Chondrocyte (in vitro differentiated cells): ENCODE data around the gene NANOGP8. TPM values are rescaled to one million over a fixed set of nuclear protein-coding genes. Genes with fewer than 3 reads are reported as not detected.
"Not testable (repeated sequence)": the region's sequence is repeated elsewhere in the genome, so short reads cannot be mapped to it uniquely, and the experiment has no call there.

ENCODE experiments used
- DNase-seq: peaks from one replicate; pipeline ENCODE4 v3.0.0; 2021; ENCODE audit warnings: mixed read lengths, low spot score
- H3K27ac Mint-ChIP-seq: one replicate; pipeline ENCODE4 v1.8.0; 2021; ENCODE audit warnings: mild to moderate bottlenecking, moderate library complexity, mixed read lengths; ENCODE audit not compliant: unreplicated experiment
- H3K27me3 Mint-ChIP-seq: 2 replicates; pipeline ENCODE4 v1.8.0; 2021; ENCODE audit warnings: low read depth, mixed read lengths
- H3K36me3 Mint-ChIP-seq: 2 replicates; pipeline ENCODE4 v1.8.0; 2021; ENCODE audit warnings: low read depth, mixed read lengths
- H3K4me1 Mint-ChIP-seq: 2 replicates; pipeline ENCODE4 v1.8.0; 2021; ENCODE audit warnings: low read depth, mild to moderate bottlenecking, mixed read lengths
- H3K4me3 Mint-ChIP-seq: one replicate; pipeline ENCODE4 v1.8.0; 2021; ENCODE audit warnings: mild to moderate bottlenecking, moderate library complexity, mixed read lengths; ENCODE audit not compliant: unreplicated experiment
- H3K9me3 Mint-ChIP-seq: 2 replicates; pipeline ENCODE4 v1.8.0; 2021; ENCODE audit warnings: low read depth, mixed read lengths
- long read RNA-seq: library from polyadenylated mRNA; stranded (forward); transcript quantifications from one replicate; pipeline ENCODE4 v2.0.0, GENCODE V29; 2021
- total RNA-seq: library from RNA; stranded (reverse); gene quantifications from 3 replicates; pipeline ENCODE4 v1.2.1, GENCODE V29; 2021
- TF ChIP-seq, protein P1 (sequence below): fragments of 200-600 bp; sonication (generic); IDR thresholded peaks from 2 replicates; pipeline ENCODE4 v1.5.0; 2021; ENCODE audit warnings: antibody characterized with exemption, mild to moderate bottlenecking, moderate library complexity

Gene NANOGP8, protein sequence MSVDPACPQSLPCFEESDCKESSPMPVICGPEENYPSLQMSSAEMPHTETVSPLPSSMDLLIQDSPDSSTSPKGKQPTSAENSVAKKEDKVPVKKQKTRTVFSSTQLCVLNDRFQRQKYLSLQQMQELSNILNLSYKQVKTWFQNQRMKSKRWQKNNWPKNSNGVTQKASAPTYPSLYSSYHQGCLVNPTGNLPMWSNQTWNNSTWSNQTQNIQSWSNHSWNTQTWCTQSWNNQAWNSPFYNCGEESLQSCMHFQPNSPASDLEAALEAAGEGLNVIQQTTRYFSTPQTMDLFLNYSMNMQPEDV
- total RNA-seq, result not detected in 3 replicates
- long read RNA-seq, result 0 reads

GRCh38 chr15:35085176-35085919 is at the start of gene NANOGP8:
Gene NANOGP8 (minus strand): TSS chr15:35085295. CDS start chr15:35085110, 185 bp downstream.
- H3K9me3 Mint-ChIP-seq, DNase-seq, H3K27ac Mint-ChIP-seq, H3K27me3 Mint-ChIP-seq, H3K36me3 Mint-ChIP-seq, H3K4me3 Mint-ChIP-seq, H3K4me1 Mint-ChIP-seq: not testable (repeated sequence)

- DNase-seq, result no peak
- no peak overlapping the region for H3K4me3 Mint-ChIP-seq
- H3K27ac Mint-ChIP-seq, result no peak overlapping the region
- peaks cover 2% of the 10 kb centered on the region for H3K36me3 Mint-ChIP-seq
- TF ChIP-seq, protein P1, sequence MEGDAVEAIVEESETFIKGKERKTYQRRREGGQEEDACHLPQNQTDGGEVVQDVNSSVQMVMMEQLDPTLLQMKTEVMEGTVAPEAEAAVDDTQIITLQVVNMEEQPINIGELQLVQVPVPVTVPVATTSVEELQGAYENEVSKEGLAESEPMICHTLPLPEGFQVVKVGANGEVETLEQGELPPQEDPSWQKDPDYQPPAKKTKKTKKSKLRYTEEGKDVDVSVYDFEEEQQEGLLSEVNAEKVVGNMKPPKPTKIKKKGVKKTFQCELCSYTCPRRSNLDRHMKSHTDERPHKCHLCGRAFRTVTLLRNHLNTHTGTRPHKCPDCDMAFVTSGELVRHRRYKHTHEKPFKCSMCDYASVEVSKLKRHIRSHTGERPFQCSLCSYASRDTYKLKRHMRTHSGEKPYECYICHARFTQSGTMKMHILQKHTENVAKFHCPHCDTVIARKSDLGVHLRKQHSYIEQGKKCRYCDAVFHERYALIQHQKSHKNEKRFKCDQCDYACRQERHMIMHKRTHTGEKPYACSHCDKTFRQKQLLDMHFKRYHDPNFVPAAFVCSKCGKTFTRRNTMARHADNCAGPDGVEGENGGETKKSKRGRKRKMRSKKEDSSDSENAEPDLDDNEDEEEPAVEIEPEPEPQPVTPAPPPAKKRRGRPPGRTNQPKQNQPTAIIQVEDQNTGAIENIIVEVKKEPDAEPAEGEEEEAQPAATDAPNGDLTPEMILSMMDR, result no peak
- no peaks in the 10 kb centered on the region for H3K27me3 Mint-ChIP-seq
- H3K4me1 Mint-ChIP-seq, result no peaks in the 10 kb centered on the region
- peaks cover 4% of the 10 kb centered on the region for H3K9me3 Mint-ChIP-seq
Observed at GRCh38 chr15:35134299-35134698, 49.2 kb upstream of the NANOGP8 start.

DNA sequence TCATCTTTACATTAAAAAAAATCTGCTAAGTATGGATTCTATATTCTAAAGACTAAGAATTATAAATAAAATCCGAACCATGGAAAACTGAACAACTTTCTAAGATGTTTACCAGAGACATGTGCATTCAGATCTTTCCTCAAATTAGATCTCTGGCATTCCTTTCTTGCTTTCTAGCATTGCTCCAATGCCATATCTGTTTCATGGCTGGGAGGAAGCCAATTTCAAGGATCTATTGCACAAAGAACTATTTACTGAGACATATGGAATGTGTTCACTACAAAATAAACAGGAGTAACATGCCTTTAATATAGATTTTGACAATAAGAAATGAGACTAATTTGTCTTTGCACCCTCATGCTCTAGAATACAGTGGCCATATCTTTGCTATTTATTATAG is 45.1 kb upstream of the NANOGP8 start:
- H3K4me1 Mint-ChIP-seq, result no peaks in the 10 kb centered on the region
- no peaks in the 10 kb centered on the region for H3K27me3 Mint-ChIP-seq
- H3K27ac Mint-ChIP-seq, result no peak overlapping the region
- no peak for DNase-seq
- TF ChIP-seq, protein P1, result no peak
- H3K9me3 Mint-ChIP-seq, result peaks cover 4% of the 10 kb centered on the region
- H3K36me3 Mint-ChIP-seq, result peaks cover 2% of the 10 kb centered on the region
- H3K4me3 Mint-ChIP-seq, result no peak overlapping the region

- no peak overlapping the region for H3K27ac Mint-ChIP-seq
- H3K4me3 Mint-ChIP-seq, result no peak overlapping the region
- no peak for DNase-seq
- no peaks in the 10 kb centered on the region for H3K4me1 Mint-ChIP-seq
- no peaks in the 10 kb centered on the region for H3K27me3 Mint-ChIP-seq
- TF ChIP-seq, protein P1, result no peak
- peaks cover 2% of the 10 kb centered on the region for H3K36me3 Mint-ChIP-seq
- H3K9me3 Mint-ChIP-seq, result peaks cover 6% of the 10 kb centered on the region
Observed at GRCh38 chr15:35129361-35129760, 44.3 kb upstream of the NANOGP8 start.

DNA sequence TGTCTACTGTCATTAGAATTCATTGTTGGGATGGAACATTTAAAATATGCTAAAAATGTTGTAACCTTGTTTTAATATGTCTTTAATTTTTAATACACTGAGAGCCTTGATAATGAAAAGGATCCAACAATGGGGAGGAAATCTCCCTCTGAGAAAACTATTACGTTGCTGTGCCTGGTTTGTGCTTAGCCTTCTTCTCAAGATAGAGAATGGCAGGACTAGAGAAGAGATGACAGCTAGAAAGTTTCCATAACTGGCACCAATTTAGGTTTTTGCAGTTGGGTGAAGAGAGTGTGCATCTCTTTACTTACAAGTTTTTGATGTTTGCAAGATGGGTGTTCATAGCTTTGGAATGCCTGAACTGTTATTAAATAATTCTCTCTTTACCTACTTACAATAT is 42.6 kb upstream of the NANOGP8 start:
- H3K9me3 Mint-ChIP-seq, result peaks cover 6% of the 10 kb centered on the region
- no peak for DNase-seq
- H3K27ac Mint-ChIP-seq, result no peak overlapping the region
- H3K4me1 Mint-ChIP-seq, result no peaks in the 10 kb centered on the region
- no peak overlapping the region for H3K4me3 Mint-ChIP-seq
- no peaks in the 10 kb centered on the region for H3K27me3 Mint-ChIP-seq
- peaks cover 2% of the 10 kb centered on the region for H3K36me3 Mint-ChIP-seq
- TF ChIP-seq, protein P1, result no peak
